SW 1271 (cell line): ENCODE measurements around the gene STK10.
A peak's percentile ranks its signal among the peaks of the same experiment; 100 is the strongest.

Source experiments
- DNase-seq, 2 experiments: peaks; one replicate each; lab custom pipeline; 2025; lab: John Stamatoyannopoulos, UW

The STK10 gene

GRCh38 chr5:172086194-172086975, 101.6 kb downstream of the STK10 start:
- no peak for DNase-seq

DNA sequence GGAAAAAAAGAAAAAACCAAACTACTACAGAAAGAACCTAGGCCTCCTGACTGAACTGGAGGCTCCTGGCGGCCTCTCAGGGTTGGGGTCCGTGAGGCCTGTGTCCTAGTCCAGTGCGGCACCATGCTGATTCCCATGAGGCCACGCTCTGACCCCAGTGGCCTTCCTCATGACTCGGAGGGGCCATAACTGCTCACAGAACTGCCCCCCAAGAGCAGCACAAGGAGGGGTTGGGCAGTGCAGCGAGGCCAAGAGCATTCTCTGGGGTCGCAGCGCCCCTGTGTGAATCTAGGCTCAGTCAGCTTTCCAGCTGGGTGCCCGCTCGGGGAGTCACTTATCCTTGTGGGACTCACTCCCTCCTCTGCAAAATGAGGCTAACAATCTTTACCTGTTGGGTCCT, 102.3 kb downstream of the STK10 start:
- no peak for DNase-seq

DNA sequence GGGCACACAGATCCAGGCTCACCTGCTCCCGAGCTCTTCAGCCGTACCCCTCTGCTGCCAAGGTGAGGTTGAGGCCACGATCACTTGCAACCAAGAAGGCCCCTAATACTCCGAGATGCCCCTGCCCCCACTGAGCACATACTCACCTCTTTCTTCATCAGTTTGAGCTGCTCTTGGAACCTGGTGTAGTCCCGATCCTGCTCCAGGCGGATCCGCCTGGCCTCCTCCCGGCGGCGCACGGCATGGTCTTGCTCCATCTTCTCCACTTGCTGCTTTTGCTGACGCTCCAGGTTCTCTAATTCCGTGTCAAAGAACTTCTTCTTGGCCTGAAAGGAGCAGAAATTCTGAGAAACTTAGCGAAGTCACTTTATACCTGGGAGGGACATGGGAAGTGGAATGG, 105.8 kb downstream of the STK10 start:
- DNase-seq, result no peak

DNA sequence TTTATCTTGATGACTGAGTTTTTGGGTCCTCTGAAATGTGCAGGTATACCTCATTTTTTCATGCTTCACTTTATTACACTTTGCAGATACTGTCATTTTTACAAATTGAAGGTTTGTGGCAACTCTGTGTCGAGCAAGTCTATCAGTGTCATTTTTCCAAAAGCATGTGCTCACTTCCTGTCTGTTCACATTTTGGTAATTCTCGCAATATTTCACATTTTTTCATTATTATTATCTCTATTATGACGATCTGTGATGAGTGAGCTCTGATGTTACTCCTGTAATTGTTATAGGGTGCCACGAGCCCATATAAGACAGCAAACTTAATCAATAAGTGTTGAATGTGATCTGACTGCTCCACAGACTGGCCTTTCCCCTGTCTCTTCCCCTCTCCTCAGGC, 108.1 kb downstream of the STK10 start:
- no peak for DNase-seq

- no peak for DNase-seq
Observed at GRCh38 chr5:172078726-172079345, 109.2 kb downstream of the STK10 start.

- DNase-seq, result no peak
Observed at GRCh38 chr5:172077664-172078425, 110.2 kb downstream of the STK10 start.

DNA sequence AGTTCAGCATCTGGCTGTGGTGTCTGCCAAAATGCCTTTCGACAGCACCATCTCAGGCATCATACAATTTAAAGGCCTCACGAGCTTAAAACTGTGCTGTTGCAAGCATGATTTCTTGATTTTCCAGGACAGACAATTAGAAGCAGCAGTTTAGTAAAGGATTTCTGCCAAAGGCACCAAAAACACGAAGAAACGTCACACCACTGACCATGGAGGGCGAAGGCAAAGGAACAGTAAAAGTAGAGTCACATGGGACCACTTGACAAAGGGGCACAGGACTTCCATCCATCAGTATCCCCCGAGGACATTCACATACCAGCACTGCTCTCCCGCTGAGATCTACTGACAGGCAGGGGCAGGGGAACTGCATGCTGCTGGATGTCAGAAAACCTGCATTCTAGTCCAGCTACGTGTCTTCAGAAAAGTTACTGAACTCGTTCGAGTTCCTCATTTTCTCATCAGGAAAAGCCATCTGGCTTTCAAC, 111.2 kb downstream of the STK10 start:
- DNase-seq, result no peak

GRCh38 chr5:172075656-172076055, 112.4 kb downstream of the STK10 start:
- no peak for DNase-seq

DNA sequence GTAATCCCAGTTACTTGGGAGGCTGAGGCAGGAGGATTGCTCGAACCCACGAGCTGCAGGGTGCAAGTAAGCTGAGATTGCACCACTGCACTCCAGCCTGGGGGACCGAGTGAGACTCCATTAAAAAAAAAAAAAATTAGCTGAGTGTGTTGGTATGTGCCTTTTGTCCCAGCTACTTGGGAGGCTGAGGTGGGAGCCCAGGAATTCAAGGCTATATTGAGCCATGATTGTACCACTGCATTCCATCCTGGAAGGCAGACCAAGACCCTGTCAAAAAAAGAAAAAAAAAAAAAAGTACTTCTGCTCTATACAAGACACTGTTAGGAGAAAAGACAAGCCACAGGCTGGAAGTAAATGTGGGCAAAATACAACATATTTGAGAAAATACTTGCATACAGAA, 113.1 kb downstream of the STK10 start:
- DNase-seq, result no peak

GRCh38 chr5:172071309-172071875, 116.6 kb downstream of the STK10 start:
- DNase-seq, result no peak

- no peak for DNase-seq
Observed at GRCh38 chr5:172065431-172066065, 122.5 kb downstream of the STK10 start.

DNA sequence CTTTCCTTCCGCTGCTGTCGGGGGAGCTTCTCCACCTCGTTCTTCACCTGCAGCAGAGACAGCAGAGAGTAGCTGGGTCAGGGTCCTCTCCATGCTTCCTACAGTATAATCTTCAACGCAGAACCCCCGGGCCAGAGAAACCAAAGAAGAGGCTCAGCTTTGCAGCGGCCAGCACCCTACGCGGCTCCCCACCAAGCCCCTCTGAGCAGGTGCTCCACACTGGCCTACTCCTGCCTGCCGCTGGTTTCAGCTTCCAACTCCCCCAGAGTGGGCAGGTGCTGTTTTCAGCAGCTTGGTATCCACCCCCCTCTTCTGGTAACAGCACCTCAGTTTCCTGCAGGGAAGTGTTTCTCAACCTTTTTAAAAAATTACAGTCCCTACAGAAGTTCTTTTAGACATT, 123.3 kb downstream of the STK10 start:
- DNase-seq, result no peak

DNA sequence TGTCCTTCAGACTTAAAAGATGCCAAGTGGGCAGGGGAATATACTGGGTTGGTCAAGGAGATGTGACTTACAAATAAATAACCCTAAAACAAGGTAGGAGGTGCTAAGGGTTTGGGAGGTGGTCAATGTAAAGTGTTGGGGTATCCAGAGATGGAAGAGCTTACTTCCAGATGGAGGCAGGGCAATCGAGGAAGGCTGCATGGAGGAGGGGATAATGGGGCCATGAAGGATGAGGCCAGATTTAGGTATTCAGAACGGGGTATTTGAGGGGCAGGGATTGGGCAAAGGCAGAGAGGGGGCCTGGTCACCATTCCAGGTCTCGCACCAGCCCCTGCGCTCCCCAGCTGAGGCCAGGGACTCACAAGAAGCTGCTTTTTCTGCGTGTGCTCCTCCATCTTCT, 123.7 kb downstream of the STK10 start:
- DNase-seq, result no peak

DNA sequence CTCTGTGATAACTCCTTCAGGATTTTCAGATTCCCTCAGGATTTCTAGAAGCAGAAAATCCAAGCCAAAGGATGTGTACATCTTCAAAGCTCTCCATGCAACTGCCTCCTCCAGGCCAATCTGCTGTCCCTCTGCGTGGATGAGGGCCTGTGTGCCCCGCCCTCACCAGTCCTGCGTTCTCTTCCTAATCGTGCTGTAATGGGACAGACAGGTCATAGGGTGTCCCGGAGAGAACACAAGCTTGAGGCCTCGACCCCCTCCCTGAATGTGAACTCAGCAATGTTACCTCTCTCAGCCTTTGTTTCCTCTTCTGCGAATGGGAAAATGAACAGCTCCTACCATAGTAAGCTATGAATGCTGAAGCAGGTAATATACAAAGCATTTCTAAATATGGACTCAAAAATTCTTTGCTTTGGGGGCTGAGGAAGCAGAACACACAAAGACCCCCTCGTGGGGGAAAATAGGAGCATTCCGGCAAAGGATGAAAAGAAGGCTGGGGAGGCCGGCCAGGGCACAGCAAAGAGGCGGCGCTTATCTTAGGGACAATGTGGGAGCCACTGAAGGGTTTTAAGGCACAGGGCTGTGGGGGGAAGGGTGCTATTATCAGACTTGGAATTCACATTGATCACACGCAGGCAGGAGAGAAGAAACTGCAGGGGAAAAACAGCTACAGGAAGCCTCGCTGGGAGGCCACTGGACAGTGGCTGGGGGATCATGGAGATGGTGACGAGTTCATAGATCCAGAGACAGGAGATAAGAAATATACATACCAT, 124.4 kb downstream of the STK10 start:
- DNase-seq, result no peak

- peak in 1 of 2 experiments; percentile 12 for DNase-seq
Observed at GRCh38 chr5:172059661-172060100, 128.3 kb downstream of the STK10 start.

DNA sequence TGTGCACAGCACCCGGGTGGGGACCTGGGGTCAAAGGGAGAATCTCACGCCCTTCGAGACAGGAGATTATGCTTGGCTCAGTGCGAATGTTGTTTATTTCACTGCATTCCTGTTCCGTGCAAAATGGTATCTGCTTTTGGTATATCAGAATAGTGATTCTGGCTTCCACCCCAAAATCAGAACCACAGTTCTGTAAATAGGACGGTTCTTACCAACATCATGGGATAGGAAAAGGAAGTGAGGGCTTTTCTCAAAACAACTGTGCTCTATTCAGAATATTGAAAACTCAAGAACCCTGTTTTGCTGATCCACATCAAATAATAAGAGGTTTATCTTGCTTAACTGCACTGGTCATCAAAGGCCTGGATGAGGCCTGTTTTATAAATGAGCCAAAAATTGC, 129.9 kb downstream of the STK10 start:
- no peak for DNase-seq

DNA sequence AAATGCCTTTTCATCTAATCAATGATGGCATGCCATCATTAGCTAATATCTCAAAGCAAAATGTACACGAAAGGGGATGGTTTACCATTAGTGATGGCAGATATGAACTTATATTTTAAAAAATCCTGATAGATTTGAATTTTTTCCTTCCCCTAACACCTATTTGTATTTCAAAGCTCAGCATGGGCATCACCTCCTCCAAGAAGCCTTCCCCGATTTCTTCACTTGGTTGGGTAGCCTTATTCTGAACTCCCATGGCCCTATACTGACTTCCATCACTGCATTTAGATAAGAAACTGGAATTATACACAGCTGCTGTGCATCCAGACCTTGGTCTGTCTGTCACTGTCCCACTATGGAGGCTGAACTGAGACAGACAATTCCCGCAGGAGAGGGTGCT, 132.0 kb downstream of the STK10 start:
- DNase-seq, result no peak

DNA sequence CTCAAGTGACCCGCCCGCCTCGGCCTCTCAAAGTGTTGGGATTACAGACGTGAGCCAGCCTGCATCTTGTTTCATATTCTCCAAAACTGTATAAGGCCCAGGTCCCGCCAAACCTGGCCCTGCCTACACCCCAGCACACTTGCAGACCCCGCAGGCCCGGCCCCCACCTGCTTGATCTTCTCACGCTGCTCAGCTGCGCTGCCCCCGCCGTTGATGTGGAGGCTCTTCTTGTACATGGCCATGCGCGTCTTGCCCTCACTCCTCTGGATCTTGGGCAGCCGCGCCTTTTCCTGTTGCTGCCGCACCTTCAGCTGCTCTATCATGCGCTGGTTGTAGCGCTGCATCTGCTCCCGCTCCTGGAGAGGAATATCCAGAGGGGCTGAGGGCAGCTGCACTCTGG, 132.6 kb downstream of the STK10 start:
- DNase-seq, result no peak

- no peak for DNase-seq
Observed at GRCh38 chr5:172054611-172055153, 133.3 kb downstream of the STK10 start.

- DNase-seq, result no peak
Observed at GRCh38 chr5:172052450-172053236, 135.4 kb downstream of the STK10 start.
